IMR-90 (cell line): ENCODE data around the gene SBF2.

Experiments used
- CTCF ChIP-seq: conservative IDR thresholded peaks from 2 replicates; pipeline ENCODE4 v1.5.1; 2012; ENCODE audit warnings: mild to moderate bottlenecking, low read depth, low read length, improper control_type of control experiment
- ELK1 ChIP-seq: fragments of 150-350 bp; IDR thresholded peaks from 2 replicates; pipeline ENCODE4 v1.6.1; 2016; ENCODE audit warnings: low read depth, mild to moderate bottlenecking, low read length, moderate library complexity, borderline replicate concordance

- no peak for TF ChIP-seq CTCF
- no peak for TF ChIP-seq ELK1
These were observed 546.2 kb downstream of the SBF2 start for GRCh38 chr11:9747828-9748227.
